ENCODE measurements around the gene CITED2. TPM values are rescaled to one million over a fixed set of nuclear protein-coding genes. Genes with fewer than 3 reads are reported as not detected.
"Not testable (repeated sequence)": the region's sequence is repeated elsewhere in the genome, so short reads cannot be mapped to it uniquely, and the experiment has no call there.

CITED2 gene
- total RNA-seq, 1 donor from 2014 or later, result 105 TPM

GRCh38 chr6:139416146-139416545 is 41.7 kb upstream of the CITED2 start:
- TF ChIP-seq CTCF (IDR thresholded peaks at IDR 0.05; ENCODE audit: borderline replicate concordance), result no peak
- H3K4me3 ChIP-seq, result no peak overlapping the region
- H3K27ac ChIP-seq (replicated peaks), result no peak overlapping the region
- peaks cover under 1% of the 10 kb centered on the region for H3K4me1 ChIP-seq
- intact Hi-C loops (cut with micrococcal nuclease), result no loop called here
- no peaks in the 10 kb centered on the region for H3K9me3 ChIP-seq (replicated peaks)
- DNase-seq, result no peak
- H3K27me3 ChIP-seq (ENCODE audit: low read depth), result no peaks in the 10 kb centered on the region
- H3K36me3 ChIP-seq, result no peaks in the 10 kb centered on the region

- intact Hi-C loops (cut with micrococcal nuclease), result no loop called here
- Histone ChIP-seq H3K27me3 (ENCODE audit: low read depth) (no peaks in the 10 kb centered on the region), H3K9me3 (replicated peaks) (no peaks in the 10 kb centered on the region), H3K4me1 (no peaks in the 10 kb centered on the region), H3K27ac (replicated peaks) (no peak overlapping the region), H3K36me3 (no peaks in the 10 kb centered on the region), H3K4me3 (no peak overlapping the region)
- no peak for TF ChIP-seq CTCF (IDR thresholded peaks at IDR 0.05; ENCODE audit: borderline replicate concordance)
- DNase-seq, result no peak
These were observed 40.9 kb upstream of the CITED2 start for GRCh38 chr6:139415365-139415764.

- DNase-seq; H3K27ac ChIP-seq (replicated peaks); H3K27me3 ChIP-seq (ENCODE audit: low read depth); H3K36me3 ChIP-seq; H3K9me3 ChIP-seq (replicated peaks); H3K4me3 ChIP-seq; H3K4me1 ChIP-seq; intact Hi-C loops (cut with micrococcal nuclease): not testable (repeated sequence)
These were observed 37.7 kb upstream of the CITED2 start for GRCh38 chr6:139412103-139412502.

GRCh38 chr6:139409026-139409425 is 34.6 kb upstream of the CITED2 start:
- no peak for TF ChIP-seq CTCF (IDR thresholded peaks at IDR 0.05; ENCODE audit: borderline replicate concordance)
- no peaks in the 10 kb centered on the region for H3K9me3 ChIP-seq (replicated peaks)
- no peak for DNase-seq
- H3K36me3 ChIP-seq, result no peaks in the 10 kb centered on the region
- H3K27me3 ChIP-seq (ENCODE audit: low read depth), result no peaks in the 10 kb centered on the region
- H3K4me3 ChIP-seq, result no peak overlapping the region
- H3K4me1 ChIP-seq, result peaks cover under 1% of the 10 kb centered on the region
- no peak overlapping the region for H3K27ac ChIP-seq (replicated peaks)
- intact Hi-C loops (cut with micrococcal nuclease), result no loop called here

- no peaks in the 10 kb centered on the region for H3K9me3 ChIP-seq (replicated peaks)
- no peak overlapping the region for H3K4me3 ChIP-seq
- DNase-seq, result no peak
- intact Hi-C loops (cut with micrococcal nuclease), result no loop called here
- TF ChIP-seq CTCF (IDR thresholded peaks at IDR 0.05; ENCODE audit: borderline replicate concordance), result no peak
- H3K4me1 ChIP-seq, result peaks cover 12% of the 10 kb centered on the region
- no peaks in the 10 kb centered on the region for H3K27me3 ChIP-seq (ENCODE audit: low read depth)
- H3K36me3 ChIP-seq, result no peaks in the 10 kb centered on the region
- H3K27ac ChIP-seq (replicated peaks), result no peak overlapping the region
These were observed 33.3 kb upstream of the CITED2 start for GRCh38 chr6:139407718-139408222.

- Histone ChIP-seq H3K4me1 (peaks cover 16% of the 10 kb centered on the region), H3K4me3 (no peak overlapping the region), H3K9me3 (replicated peaks) (no peaks in the 10 kb centered on the region), H3K27me3 (ENCODE audit: low read depth) (no peaks in the 10 kb centered on the region), H3K36me3 (no peaks in the 10 kb centered on the region), H3K27ac (replicated peaks) (no peak overlapping the region)
- no peak for DNase-seq
- intact Hi-C loops (cut with micrococcal nuclease), result no loop called here
- TF ChIP-seq CTCF (IDR thresholded peaks at IDR 0.05; ENCODE audit: borderline replicate concordance), result no peak
These were observed 32.3 kb upstream of the CITED2 start for GRCh38 chr6:139406577-139407343.
